Astrocyte of the spinal cord (primary cell): ENCODE results near the gene TRMT112.

Experiments
- DNase-seq: peaks from one replicate; pipeline ENCODE4 v3.0.0; 2011; ENCODE audit warnings: low read depth, low spot score
- H3K4me3 ChIP-seq: 2 replicates; pipeline ENCODE4 v1.5.1; 2011; ENCODE audit warnings: low read depth, mild to moderate bottlenecking, low read length, moderate library complexity
- in situ Hi-C: cut with HindIII; loops from 2 replicates; pipeline ENCODE4 v1.10.0; 2017; ENCODE audit warnings: low sequenced_read_pairs
- TF ChIP-seq, protein P1 (sequence below): IDR thresholded peaks from 2 replicates; pipeline ENCODE4 v1.5.1; 2012; ENCODE audit warnings: low read depth, mild to moderate bottlenecking, low read length, inconsistent platforms

Gene TRMT112

DNA sequence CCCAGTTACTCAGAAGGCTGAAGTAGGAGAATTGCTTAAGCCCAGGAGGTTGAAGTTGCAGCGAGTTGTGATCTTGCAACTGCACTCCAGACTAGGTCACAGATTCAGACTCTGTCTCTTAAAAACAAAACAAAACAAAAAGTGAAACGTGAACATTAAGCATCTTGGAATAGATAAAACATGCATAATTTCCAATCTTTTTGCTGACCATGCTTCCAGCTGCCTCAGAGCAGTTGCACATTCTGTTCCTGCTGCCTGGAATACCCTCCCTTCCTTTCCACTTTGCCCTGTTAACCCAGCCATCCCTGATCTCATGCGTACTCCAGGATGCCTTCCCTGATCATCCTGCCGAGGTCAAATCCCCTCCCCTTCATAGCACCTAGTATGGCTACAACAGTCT is 21.9 kb upstream of the TRMT112 start:
- in situ Hi-C loops: no loop called here

DNA sequence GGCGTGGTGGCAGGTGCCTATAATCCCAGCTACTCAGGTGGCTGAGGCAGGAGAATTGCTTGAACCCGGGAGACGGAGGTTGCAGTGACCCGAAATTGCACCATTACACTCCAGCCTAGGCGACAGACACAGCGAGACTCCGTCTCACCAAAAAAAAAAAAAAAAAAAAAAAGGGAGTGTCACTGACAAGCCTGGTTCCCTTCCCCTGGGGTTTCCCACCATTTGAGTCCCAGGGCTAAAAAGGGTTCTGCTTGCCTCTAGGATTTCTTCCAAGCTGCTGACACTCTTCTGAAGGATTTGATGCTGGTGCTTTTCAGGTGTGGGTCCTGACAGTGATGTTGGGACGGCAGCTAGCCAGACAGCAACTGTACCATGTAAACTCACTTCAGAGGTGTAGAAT is 21.4 kb upstream of the TRMT112 start:
- in situ Hi-C loops: no loop called here
- no peak overlapping the region for H3K4me3 ChIP-seq
- DNase-seq: no peak
- TF ChIP-seq, protein P1, sequence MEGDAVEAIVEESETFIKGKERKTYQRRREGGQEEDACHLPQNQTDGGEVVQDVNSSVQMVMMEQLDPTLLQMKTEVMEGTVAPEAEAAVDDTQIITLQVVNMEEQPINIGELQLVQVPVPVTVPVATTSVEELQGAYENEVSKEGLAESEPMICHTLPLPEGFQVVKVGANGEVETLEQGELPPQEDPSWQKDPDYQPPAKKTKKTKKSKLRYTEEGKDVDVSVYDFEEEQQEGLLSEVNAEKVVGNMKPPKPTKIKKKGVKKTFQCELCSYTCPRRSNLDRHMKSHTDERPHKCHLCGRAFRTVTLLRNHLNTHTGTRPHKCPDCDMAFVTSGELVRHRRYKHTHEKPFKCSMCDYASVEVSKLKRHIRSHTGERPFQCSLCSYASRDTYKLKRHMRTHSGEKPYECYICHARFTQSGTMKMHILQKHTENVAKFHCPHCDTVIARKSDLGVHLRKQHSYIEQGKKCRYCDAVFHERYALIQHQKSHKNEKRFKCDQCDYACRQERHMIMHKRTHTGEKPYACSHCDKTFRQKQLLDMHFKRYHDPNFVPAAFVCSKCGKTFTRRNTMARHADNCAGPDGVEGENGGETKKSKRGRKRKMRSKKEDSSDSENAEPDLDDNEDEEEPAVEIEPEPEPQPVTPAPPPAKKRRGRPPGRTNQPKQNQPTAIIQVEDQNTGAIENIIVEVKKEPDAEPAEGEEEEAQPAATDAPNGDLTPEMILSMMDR: no peak

More for the DNA sequence above, 21.9 kb upstream of the TRMT112 start:
- DNase-seq: no peak
- TF ChIP-seq, protein P1: no peak
- no peak overlapping the region for H3K4me3 ChIP-seq

DNA sequence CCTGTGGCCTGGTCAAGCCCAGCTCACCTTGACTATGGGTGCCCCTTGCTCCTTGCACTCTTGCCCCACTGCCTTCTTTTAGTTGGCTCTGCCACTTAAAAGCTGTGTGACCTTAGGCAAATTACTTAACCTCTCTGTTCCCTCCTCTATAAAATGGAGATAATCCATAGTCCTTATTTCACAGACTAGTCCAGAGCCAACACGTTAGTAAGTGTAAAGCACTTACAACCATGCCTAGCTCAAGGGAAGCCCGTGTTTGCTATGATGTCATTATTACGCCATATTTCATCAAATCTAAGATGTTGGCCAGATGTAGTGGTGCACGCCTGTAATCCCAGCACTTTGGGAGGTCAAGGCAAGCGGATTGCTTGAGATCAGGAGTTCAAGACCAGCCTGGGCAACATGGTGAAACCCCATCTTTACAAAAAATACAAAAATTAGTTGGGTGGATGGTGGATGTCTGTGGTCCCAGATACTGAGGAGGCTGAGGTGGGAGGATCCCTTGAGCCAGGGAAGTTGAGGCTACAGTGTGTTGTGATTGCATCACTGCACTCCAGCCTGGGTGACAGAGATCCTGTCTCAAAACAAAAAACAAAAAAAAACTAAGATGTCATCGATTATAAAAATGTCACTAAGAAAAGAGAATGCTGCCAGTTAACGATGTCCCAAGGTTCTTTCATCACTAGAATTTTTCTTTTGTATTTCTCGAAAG is 20.3 kb upstream of the TRMT112 start:
- TF ChIP-seq, protein P1: no peak
- no peak for DNase-seq
- in situ Hi-C loops: no loop called here
- no peak overlapping the region for H3K4me3 ChIP-seq

DNA sequence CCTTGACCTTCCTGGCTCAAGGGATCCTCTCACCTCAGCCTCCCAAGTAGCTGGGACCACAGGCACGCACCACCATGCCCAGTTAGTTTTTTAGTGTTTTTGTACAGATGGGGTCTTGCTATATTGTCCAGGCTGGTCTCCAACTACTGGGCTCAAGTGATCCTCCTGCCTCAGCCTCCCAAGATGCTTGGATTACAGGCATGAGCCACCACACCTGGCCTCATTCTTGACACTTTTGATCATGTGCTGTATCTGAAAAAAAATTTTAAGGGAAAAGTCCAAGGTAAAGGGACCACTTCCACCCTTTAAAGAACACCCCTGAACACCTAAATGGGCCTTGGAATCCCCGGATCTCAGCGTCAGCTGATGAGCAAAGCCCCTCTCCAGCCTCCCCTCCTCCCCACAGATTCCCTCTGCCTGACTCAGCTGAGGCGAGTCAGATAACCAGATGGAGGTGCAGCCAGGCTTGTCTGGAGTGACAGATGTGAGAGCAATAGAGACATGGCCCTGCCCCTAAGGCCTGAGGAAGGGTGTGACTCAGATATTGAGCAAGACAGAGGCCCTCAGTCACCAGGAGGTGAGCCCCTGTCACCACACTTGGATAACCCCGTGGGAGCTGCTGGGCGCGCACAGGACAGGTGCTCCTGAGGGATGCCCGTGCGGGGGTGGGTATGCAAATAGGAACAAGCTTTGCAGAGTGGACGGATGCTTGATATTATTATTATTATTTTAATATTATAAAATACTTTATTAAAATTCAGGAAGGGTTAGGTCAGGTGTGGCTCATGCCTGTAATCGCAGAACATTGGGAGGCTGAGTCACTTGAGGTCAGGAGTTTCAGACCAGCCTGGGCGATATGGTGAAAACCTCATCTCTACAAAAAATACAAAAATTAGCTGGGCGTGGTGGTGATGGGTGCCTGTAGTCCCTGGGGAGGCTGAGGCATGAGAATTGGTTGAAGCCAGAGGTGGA is 17.7 kb upstream of the TRMT112 start:
- peak; percentile 82 for DNase-seq
- in situ Hi-C loops: no loop called here
- TF ChIP-seq, protein P1: no peak
- no peak overlapping the region for H3K4me3 ChIP-seq

DNA sequence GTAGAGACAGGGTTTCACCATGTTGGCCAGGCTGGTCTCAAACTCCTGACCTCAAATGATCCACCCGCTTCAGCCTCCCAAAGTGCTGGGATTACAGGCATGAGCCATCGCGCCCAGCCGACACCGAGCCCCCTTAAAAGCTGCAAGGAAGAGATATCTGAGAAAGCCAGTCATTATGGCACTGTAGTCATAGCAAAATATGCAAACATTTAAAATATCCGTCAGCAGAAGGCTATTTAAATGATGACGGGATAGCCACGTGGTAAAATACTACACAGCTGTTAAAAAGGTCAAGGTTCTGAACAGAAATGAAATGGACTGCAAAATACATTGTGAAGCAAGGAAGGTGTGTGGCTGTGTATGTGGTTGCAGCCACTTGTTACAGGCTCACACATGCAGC is 16.2 kb upstream of the TRMT112 start:
- no peak overlapping the region for H3K4me3 ChIP-seq
- TF ChIP-seq, protein P1: no peak
- DNase-seq: no peak
- in situ Hi-C loops: no loop called here

DNA sequence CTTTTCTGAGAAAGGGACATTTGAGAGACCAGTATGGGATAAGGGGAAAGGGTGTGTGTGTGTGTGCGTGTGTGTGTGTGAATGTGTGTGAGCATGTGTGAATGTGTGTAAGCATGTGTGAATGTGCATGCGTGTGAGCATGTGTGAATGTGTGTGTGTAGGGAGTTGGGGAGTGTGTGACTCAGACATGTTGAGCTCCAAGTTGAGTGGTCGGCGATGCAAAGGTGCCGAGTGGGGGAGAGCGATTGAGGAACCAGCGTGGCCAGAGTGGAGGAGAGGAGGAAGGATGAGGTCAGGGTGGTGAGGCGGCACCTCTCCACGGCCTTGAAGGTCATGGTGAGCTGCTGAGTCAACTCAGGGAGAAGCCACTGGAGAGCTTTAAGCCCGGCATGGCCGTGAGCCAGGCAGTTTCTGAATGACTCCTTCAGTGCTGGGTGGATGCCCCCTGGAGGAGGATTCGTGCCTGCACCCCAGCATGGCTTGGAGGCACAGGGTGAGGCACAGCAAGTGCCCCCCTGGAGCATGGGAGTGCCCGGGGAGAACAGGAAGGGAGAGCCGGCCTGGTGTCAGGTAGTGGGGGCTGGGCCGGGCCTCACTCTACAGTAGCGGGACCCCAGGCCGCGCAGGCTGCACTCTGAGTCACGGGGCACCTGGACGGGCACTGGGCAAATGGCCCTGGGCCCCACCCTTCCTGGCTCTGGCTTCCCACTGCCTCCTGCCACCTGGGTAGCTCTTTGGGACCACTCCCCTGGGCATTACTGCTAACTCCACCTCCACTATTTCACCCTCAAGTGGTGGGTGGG is 14.4 kb upstream of the TRMT112 start:
- no peak overlapping the region for H3K4me3 ChIP-seq

More for the DNA sequence above, 14.4 kb upstream of the TRMT112 start:
- in situ Hi-C loops: no loop called here
- TF ChIP-seq, protein P1: peak; percentile 76
- peak; percentile 77 for DNase-seq
